Ishikawa (cell line): Measurements from ENCODE around the gene SMCR8.

Source experiments
- CEBPB ChIP-seq: IDR thresholded peaks from 2 replicates; pipeline ENCODE4 v1.6.1; 2012
- CREB1 ChIP-seq: IDR thresholded peaks from 2 replicates; pipeline ENCODE4 v1.6.1; 2012; ENCODE audit warnings: low read depth
- EGR1 ChIP-seq: IDR thresholded peaks from 2 replicates; pipeline ENCODE4 v1.6.1; 2012
- EP300 ChIP-seq: IDR thresholded peaks from 2 replicates; pipeline ENCODE4 v1.6.1; 2012; ENCODE audit warnings: borderline replicate concordance
- FOXM1 ChIP-seq: IDR thresholded peaks from 2 replicates; pipeline ENCODE4 v1.6.1; 2012; ENCODE audit warnings: low read depth, borderline replicate concordance
- MAX ChIP-seq: IDR thresholded peaks from 2 replicates; pipeline ENCODE4 v1.6.1; 2012
- NFIC ChIP-seq: IDR thresholded peaks from 2 replicates; pipeline ENCODE4 v1.6.1; 2012
- RAD21 ChIP-seq: IDR thresholded peaks from 2 replicates; pipeline ENCODE4 v1.6.1; 2012; ENCODE audit warnings: low read depth
- TAF1 ChIP-seq: IDR thresholded peaks from 2 replicates; pipeline ENCODE4 v1.6.1; 2012; ENCODE audit warnings: low read depth, mild to moderate bottlenecking
- TCF12 ChIP-seq: IDR thresholded peaks from 2 replicates; pipeline ENCODE4 v1.6.1; 2012; ENCODE audit warnings: low read depth
- TEAD4 ChIP-seq: IDR thresholded peaks from 2 replicates; pipeline ENCODE4 v1.6.1; 2012
- YY1 ChIP-seq: IDR thresholded peaks from 2 replicates; pipeline ENCODE4 v1.6.1; 2012; ENCODE audit warnings: low read depth
- ZBTB7A ChIP-seq: IDR thresholded peaks from 2 replicates; pipeline ENCODE4 v1.6.1; 2012; ENCODE audit warnings: low read depth
- TF ChIP-seq, protein P1 (sequence below): IDR thresholded peaks from 2 replicates; pipeline ENCODE4 v1.6.1; 2012; ENCODE audit warnings: low read depth, mild to moderate bottlenecking
- TF ChIP-seq, protein P2 (sequence below): IDR thresholded peaks from 2 replicates; pipeline ENCODE4 v1.6.1; 2012

The SMCR8 gene

DNA sequence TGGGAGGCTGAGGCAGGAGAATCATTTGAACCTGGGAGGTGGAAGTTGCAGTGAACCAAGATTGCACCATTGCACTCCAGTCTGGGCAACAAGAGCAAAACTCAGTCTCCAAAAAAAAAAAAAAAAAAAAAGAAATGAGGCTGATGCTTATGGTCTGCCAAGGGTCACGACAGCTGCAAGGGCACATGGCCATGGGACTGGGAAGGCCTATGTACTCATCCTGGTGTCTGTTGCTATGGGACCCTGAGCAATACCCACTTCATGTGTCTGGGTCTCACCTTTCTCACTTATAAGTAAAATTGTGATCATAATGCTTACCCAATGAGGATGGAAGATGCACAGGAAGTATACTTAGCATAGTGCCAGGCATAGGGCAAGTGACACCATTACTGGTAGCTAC is 38.0 kb upstream of the SMCR8 start:
- TF ChIP-seq EGR1 (no peak), YY1 (no peak), TAF1 (no peak), TEAD4 (no peak), NFIC (no peak), CREB1 (no peak), EP300 (no peak)
- TF ChIP-seq, protein P1, sequence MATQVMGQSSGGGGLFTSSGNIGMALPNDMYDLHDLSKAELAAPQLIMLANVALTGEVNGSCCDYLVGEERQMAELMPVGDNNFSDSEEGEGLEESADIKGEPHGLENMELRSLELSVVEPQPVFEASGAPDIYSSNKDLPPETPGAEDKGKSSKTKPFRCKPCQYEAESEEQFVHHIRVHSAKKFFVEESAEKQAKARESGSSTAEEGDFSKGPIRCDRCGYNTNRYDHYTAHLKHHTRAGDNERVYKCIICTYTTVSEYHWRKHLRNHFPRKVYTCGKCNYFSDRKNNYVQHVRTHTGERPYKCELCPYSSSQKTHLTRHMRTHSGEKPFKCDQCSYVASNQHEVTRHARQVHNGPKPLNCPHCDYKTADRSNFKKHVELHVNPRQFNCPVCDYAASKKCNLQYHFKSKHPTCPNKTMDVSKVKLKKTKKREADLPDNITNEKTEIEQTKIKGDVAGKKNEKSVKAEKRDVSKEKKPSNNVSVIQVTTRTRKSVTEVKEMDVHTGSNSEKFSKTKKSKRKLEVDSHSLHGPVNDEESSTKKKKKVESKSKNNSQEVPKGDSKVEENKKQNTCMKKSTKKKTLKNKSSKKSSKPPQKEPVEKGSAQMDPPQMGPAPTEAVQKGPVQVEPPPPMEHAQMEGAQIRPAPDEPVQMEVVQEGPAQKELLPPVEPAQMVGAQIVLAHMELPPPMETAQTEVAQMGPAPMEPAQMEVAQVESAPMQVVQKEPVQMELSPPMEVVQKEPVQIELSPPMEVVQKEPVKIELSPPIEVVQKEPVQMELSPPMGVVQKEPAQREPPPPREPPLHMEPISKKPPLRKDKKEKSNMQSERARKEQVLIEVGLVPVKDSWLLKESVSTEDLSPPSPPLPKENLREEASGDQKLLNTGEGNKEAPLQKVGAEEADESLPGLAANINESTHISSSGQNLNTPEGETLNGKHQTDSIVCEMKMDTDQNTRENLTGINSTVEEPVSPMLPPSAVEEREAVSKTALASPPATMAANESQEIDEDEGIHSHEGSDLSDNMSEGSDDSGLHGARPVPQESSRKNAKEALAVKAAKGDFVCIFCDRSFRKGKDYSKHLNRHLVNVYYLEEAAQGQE, result no peak

DNA sequence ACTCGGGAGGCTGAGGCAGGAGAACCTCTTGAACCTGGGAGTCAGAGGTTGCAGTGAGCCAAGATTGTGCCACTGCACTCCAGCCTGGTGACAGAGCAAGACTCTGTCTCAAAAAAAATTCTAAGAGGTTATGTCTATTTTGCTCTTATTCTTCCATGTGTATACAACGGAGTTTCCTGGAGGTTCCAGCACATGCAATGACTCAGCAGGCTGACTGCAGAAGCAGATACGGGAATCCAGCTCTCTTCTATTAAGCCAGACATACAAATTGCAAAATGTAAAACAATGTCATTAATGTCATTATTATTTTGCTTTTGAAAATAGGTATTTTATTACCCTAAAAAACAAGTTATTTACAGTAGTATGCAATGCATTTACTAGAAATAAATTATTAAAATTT is 36.2 kb upstream of the SMCR8 start:
- TF ChIP-seq FOXM1 (no peak), EGR1 (no peak), TCF12 (no peak), ZBTB7A (no peak), RAD21 (no peak), CEBPB (no peak)
- TF ChIP-seq, protein P2, sequence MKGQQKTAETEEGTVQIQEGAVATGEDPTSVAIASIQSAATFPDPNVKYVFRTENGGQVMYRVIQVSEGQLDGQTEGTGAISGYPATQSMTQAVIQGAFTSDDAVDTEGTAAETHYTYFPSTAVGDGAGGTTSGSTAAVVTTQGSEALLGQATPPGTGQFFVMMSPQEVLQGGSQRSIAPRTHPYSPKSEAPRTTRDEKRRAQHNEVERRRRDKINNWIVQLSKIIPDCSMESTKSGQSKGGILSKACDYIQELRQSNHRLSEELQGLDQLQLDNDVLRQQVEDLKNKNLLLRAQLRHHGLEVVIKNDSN, result no peak

GRCh38 chr17:18280249-18280648 is 34.8 kb upstream of the SMCR8 start:
- TF ChIP-seq, protein P2, result no peak
- no peak for TF ChIP-seq NFIC
- no peak for TF ChIP-seq CEBPB
- TF ChIP-seq ZBTB7A, result no peak
- TF ChIP-seq TCF12, result no peak
- TF ChIP-seq, protein P1, result no peak
- no peak for TF ChIP-seq FOXM1
- TF ChIP-seq TAF1, result no peak
- no peak for TF ChIP-seq EGR1

- TF ChIP-seq YY1 (no peak), MAX (no peak), TEAD4 (no peak), TCF12 (no peak), EGR1 (no peak), CREB1 (no peak)
- TF ChIP-seq, protein P2, result no peak
Observed at GRCh38 chr17:18280766-18281371, 34.2 kb upstream of the SMCR8 start.

- TF ChIP-seq, protein P2, result no peak
- TF ChIP-seq NFIC (no peak), TEAD4 (no peak), TAF1 (no peak), MAX (no peak), YY1 (no peak), EP300 (no peak), FOXM1 (no peak), CREB1 (no peak), CEBPB (no peak), RAD21 (no peak), ZBTB7A (no peak), EGR1 (no peak), TCF12 (no peak)
- TF ChIP-seq, protein P1, result no peak
Observed at GRCh38 chr17:18281788-18282187, 33.3 kb upstream of the SMCR8 start.
